ENCODE data around the gene HECTD4.

DNA sequence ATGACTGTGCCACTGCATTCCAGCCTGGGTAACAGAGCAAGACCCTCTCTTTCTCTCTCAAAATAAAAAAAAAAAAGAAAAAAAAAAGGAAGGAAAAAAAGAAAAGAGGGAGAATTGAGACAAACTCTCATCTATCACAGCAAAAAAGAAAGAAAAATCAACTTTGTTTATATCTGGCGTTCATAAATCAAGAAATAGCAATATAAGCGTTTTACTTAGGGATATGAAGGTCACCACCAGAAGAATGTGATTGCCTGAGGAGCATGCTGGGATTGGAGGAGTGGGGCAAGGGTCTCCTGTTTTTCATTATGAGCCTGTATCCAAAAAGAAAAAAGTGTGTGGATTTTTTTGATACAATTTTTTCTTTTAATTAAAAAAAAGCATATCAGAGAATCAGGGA lies 78.4 kb downstream of the HECTD4 start:
- TF ChIP-seq POLR2A (IDR thresholded peaks at IDR 0.05; ENCODE audit: low read length) = no peak
- no peak for TF ChIP-seq GATA1 (IDR thresholded peaks at IDR 0.05; ENCODE audit: low read depth, low read length)

All from erythroblast (primary cell).